HG02870 (cell line): ENCODE measurements around the gene RGS6.

Source experiments
- ATAC-seq: cut with Tn5 transposase; IDR thresholded peaks from one replicate; pipeline ENCODE4 v1.9.1; 2021; ENCODE audit warnings: mild to moderate bottlenecking, moderate library complexity; ENCODE audit not compliant: unreplicated experiment

The RGS6 gene

DNA sequence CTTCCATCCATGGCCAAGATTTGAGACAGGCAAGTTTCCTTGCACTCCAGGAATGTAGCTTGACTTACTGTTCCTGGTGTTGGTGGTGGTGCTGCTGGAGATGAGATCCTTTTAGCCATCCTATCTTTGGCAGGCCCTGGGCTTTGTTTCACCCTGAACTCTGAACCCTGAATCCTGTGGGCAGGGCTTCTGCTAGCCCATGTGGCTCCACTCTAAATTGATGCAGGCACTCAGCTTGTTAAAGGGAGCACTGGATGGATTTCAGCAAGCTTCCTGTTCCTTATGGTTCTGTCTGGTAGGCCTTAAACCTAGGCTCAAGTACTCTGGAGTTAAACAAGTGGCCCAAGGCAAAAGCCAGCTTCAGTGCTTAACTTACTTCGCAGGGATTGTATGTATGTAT is 138.2 kb downstream of the RGS6 start:
- ATAC-seq = no peak

DNA sequence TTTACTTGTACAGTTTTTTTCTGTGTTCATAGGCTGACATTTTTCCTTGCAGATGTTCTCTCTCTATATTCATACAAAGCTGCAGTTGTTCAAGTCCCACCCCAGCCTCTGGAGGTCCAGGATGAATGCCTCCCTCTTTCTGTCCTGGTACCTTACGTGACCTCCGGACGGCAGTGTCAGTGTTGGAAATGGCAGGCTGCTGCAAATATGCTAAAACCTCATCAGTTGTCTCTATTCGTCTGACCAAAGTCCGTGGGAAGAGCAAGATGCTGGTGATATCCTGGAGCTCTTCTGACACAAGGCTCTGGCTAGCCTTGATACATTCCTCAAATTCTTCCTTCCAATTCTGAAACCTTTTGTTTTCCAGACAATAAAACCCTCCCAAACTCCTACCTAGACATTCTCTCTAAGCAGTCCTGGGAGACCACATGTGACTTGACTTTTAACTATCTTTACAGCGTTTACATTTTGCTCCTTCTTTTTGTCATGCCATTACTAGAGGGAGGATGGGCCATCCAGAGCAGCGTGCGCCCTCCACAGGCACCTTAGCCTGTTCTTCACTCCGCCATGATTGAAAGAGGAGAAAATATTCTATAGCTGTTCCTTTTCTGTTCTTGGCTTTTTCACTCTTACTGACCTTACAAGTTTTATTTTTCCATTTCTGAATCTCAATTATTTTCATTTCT is 143.6 kb downstream of the RGS6 start:
- ATAC-seq = no peak

DNA sequence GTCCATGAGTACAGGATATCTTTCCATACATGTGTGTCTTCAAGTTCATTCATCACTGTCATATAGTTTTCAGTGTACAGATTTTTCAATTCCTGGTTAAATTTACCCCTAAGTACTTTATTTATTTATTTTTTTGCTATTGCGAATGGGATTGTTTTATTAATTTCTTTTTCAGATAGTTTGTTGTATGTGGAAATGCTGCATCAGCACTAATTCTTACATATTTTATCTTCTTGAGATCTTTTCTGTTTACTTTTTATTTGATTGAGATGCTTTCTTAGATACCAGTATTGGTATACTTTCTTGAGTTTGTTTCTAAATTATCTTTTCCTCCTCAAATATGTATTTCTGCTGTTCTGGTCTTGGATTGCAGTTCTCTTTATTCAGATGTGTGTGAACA is 148.9 kb downstream of the RGS6 start:
- ATAC-seq = no peak

DNA sequence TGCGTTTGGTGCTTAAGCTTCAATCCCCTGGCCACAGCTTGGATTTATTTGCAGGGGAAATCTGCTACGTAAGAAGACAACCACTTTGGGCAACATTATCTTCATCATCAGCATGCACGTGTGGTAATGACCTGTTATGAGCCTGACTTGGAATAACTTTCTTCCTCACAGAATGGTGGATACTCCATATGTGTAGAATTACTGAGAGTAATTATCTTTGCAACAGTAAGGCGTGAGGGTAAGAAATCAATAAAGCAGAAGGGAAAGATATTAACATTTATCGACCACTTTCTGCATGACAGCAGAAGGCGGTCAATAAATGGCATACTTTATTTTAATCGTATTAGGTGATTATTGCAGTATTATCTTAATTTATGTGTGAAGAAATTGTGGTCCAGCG is 152.7 kb downstream of the RGS6 start:
- no peak for ATAC-seq

DNA sequence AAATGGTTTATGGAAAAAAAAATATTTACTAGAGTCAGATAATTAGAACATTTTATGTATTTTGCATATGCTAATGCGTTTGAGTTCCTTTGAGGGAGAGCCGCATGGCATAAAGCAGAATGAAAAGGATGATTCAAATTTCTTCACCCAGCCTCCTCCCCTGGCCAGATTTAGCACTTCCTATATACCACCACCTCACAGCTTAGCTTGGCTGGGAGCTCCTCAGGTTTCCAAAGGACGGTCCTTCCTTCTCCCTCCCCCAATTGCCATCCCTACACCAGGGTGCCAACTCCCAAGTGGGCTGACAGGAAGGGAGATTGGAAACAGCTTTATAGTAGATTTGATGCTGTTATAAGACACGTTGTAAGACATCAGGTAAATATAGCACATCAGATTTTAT is 157.4 kb downstream of the RGS6 start:
- ATAC-seq = no peak

DNA sequence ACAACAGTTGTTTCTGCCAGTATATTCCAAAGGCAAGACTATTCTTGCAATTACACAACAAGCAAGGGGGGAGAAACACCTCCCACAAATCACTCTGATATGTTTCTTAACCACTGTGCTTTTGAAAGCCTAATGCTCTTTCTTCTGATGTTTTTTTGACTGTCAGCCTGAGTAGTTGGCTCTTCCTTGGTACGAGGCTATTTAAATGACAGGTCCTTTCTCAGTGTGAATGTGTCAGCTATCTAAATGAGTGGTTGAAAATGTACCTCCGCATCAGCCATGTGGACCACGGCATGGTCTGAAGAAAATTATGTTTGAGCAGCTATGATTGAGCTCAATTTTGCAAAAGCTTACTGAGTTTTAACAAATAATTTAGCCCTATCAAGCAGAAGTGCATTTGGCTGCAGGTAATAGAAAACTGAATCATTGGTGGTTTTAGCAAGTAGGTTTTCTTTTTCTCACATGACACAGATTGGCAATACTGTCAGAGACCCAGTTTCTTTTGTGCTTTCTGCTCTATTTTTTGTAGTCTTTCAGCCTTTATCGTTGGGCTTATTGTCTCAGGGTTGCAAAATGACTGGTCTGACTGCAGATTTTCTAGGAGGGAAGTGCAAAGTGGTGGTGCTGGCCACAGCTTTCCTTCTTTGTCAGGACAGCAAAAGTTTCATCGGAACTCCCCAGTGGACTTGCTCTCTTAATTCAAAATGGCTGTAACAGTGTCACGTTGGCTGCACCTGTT is 162.8 kb downstream of the RGS6 start:
- ATAC-seq = peak; percentile 68

DNA sequence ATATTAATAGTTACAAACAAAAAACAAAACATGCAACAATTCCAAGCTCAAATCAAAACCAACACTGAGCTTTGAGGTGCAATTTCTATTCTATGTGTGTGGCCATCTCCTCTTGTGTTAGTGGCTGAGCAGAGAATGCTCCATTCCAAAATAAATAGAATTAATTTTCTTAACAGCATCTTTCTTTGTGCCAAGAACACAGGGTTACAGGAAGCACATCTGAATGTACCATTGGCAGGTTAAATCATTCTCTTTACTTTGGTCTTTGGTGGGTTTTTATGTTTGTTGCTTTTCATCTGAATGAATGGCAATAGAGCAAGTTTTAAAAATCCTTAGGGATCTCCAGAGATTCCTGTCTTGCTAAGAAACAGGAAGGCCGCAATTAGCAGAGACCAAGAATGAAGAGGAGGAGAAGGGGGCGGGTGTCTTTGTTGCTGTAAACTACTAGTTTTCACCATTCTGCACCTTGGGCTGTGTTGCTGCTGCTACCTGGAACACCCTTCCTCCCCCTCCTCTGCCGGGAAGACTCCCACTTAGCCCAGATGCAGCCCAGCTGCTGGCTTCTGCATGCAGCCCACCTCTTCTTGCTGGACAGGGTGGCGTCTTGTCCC is 165.0 kb downstream of the RGS6 start:
- no peak for ATAC-seq

DNA sequence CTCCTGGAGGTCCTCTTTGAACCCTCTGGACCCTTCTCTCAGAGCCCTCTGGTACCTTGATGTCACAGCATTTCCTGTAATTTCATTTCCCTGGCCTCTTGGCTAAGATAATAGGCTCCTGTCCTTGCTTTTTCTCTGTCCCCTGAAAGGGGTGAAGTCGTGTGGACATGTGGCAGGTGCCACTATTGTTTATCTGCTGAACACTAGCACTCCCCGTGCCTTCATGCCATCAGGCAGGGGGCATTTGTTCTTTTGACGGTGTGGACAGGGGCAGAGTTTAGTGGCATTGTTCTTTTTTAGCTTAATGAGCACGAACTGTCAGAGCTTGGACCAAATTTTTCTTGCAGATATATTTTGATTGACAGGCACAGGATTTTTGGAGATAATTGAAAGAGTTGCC is 166.0 kb downstream of the RGS6 start:
- no peak for ATAC-seq

DNA sequence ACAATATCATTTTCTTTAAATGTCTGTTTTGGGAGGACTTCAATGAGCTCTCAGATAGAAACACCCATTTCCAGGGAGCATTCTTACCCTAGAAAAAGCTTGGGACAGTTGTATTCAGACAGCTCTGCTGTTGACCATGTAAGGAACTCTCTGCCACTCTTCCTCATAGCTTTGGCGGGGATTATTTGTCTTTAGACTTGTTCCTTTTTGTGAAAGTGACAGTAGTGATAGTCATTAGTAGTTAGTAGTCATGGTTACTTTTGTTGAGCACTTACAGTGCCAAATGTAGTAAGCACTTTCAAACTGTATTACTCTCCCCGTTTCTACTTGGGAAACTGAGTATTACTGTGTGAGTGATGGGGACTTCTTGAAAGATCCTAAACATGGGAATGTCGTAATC is 167.3 kb downstream of the RGS6 start:
- ATAC-seq = no peak

DNA sequence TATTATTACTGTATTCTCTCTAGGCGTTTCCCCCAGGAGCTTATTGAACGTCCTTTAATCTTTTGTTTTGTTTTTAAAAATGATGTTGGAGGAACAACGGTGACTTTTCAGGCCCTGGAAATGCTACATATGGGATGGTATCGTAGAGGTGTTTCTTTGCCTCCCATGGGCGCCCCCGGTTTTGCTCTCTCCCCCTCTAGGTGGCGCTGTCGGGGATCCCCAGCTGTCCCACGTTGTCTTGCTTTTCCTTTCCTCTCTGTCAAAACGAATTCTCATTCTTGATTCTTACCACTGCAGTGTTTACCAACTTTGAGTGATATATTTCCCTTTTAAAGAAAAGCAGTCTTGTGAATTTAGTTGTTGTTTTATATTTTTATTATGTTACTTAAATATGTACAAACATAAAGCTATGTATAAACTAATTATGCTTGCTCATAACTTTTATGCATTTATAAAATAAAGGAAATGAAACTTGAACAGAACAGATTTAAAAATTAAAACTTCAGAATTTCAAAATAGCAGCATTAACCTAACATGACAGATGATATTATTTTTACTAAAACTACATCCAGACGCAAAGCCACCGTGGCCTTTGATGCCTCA is 171.9 kb downstream of the RGS6 start:
- no peak for ATAC-seq

DNA sequence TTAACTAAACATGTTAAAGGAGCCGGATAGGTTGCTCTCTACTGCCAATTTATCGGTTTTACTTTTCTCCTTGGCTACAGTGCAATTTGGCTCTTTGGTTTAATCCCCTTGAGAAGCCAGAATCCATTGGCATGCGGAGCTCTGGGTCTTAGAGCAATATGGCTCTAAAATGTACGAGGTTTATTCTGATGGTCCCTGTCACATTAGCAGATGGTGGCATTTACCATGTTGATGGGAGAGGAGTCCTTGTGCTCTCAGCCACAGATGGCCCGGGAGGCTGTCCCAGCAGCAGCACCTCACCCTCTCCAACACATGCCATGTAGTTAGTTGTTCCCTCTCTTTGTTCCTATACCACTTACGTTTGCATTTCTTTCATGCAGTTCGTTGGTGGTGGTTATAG is 179.7 kb downstream of the RGS6 start:
- ATAC-seq = no peak

DNA sequence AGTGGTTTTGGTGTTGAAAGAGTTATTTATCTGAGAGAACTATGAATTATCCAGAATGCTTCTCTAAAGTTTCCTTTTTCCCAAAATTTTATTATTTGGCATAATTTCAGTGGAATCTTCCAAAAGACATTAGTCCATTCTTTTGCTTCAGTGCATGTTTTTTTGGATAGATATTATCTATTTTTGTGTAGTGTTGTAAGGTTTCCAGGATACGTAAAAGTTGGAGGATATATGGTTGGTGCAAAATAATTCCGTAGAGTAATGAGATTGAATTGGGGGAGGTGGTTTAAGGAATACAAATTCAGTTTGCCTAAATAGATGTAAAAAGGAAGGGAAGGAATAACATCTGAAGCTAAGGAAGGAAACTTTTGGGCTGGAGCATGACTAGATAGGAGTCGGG is 186.6 kb downstream of the RGS6 start:
- ATAC-seq = no peak

DNA sequence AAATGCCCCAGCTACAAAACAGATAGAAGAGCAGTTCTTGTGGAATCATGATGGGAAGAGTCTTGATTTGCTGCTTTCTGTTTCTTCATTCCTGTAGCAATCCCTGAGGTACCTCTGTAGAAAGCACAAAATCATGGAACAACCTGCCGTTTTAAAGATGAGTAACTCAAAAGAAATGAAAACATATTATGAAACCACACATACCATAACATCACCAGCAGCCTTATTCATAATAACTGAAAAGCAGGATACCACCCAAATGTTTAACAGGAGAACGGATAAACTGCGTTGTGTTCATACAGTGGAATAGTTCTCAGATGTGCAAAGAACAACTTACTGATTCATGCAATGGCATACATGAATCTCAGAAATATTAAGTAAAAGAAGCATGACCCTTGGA is 188.1 kb downstream of the RGS6 start:
- ATAC-seq = no peak

DNA sequence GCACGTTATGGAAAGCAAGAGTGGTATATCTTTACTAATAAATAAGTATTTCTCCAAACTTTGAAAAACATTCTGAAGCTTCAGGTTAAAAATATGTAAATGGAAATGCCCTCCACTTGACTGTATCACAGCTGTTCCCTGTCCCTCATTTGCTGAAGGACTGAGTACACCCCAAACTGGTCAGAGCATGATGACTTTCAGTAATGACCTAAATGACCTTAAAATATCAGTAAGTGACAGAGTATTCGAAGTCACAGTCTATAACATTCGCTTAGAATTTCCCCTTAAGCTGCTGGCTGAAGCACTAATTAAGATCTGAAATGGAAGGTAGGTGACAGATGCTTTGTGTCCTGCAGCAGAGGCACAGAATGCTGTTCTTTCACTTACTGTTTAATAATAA is 191.5 kb downstream of the RGS6 start:
- ATAC-seq = no peak

DNA sequence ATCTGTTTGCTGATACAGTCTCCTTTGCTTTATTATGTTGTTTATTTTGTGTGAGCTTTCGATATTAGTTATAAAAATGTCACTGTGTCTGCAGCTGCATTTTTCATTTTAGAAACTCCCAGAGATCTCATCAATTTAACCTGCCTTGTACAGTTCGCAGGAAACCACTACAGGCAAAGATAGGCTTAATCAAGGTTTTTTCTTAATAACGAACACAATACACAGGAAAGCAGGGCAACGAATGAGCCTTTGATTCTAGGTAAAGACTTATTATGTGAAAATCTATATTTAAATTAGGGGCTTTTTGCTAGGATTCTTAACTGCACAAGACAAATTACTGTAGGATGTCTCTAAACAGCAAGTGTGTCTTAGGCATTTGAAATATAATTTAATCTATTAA is 191.9 kb downstream of the RGS6 start:
- no peak for ATAC-seq

DNA sequence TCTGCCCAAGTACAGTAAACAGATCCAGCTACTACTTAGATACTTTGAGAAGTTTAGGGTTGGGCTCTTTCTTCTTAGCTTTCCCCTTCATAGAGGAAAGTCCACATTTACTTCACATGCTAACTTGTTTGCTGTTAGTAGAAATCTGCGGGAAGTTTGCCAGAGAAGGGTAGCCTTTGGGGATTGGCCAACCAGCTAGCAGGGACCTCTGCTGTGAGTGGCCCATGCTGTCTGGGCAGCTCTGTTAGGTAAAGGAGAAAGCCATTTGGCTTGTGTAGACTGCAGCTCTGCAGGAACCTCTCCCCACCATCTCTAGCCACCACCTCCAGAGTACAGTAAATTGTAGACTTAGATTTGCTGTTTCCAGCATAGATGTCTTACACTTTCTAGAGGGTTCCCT is 193.9 kb downstream of the RGS6 start:
- no peak for ATAC-seq

DNA sequence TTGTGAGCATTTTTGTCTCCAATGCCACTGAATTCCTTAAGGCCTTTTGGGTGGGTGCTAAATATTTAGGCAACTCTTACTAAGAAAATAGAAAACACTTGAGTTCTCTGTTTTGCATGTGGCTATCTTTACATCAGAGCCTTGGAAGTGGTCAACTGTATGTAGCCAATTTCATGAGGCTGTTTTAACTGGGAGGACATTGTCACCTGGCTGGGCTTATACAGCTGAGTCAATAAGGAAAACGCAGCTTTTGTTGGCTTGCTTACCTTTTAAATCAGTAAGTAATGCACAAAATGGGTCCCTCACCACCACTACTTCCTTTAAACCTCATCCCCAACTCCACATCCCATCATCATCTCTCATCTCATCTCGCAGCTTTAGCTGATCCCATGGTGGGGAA is 194.3 kb downstream of the RGS6 start:
- no peak for ATAC-seq

DNA sequence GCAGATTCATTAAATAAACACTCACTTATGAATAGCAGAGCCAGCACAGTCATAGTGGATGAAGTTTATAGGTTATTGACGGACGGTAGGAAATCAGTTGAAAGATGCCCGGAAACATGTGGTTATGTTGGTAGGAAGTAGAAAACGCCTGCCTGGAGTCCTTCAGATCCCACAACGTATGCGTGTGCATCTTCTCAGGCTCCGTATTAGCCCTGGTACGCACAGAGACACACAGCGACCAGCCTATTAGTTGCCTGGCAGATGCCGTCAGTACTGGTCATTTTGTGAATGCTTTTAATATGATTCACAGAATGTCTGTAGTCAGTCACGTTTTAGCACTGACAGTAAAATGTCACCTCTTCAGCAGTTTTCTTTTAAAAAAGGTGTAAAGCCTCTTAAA is 196.4 kb downstream of the RGS6 start:
- ATAC-seq = no peak

DNA sequence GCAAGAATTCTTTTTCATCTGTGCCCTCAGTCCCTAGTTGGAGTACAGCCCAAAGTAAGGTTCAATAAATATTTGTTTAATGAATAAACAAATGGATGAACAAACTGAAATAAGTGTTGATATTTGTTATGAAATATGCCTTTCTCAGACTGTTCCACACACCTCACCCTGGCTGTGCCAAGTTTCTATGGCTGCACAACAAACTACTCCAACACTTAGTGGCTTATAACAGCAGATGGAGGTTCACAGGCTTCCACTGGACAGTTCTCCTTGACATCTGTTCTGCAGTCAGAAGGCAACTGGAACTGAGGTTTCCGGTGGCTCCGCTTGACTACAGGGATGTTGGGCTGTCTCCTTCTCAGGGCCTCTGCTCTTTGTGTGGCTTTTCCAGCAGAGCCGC is 197.1 kb downstream of the RGS6 start:
- ATAC-seq = no peak

DNA sequence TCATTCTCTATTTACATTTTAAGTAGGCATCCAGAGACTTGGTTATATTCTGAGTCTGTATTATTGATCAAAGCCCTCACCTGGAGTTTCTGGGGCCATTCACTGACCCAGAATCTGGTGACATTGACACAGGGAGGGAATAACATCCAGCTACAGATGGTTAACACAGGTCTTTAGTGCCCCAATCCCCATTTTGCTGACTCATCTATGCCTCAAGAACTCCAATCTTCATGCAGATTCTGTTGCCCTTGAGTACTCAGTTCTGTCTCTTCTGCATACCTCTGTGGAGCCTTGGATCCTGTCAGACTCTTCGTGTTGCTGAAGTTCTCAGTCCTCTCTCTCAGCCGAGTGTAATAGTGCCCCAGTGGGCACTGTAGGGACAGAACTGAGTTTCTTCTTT is 208.9 kb downstream of the RGS6 start:
- no peak for ATAC-seq

DNA sequence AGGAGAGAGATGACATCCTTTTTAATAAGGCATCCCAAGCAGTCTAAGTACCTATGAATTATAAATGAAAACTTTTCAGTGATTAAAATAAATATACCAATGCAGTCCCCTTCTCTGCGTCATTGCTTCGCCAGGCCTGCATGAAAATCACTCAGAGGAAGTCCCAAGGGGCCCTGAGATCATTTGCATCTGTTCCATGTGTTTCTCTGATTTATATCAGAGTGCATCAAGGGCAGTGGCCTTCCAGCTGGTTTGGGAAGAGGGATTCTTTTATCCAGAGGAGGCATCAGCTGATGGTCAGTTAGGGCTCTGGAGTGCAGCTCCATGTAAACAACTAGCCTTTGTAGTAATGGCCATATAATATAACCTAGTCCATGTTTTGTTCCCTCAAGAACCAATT is 210.1 kb downstream of the RGS6 start:
- ATAC-seq = no peak

DNA sequence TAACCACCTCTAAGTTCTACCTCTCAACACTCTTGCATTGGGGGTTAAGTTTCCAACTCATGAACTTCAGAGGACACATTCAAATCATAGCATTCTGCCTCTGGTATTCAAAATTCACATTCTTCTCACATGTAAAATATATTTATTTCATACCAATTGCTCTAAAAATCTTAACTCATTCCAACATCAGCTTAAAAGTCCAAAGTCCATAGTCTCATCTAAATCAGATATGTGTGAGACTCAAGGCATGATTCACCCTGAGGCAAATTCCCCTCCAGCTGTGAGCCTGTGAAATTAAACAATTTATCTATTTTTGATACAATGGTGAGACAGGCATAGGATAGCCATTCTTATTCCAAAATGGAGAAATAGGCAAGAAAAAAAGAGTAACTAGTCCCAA is 214.0 kb downstream of the RGS6 start:
- no peak for ATAC-seq
